ENCODE measurements around the gene THAP7.

- no peak for TF ChIP-seq CTCF (IDR thresholded peaks at IDR 0.05; ENCODE audit: low read depth, low read length)
- no peak for TF ChIP-seq EZH2phosphoT487 (IDR thresholded peaks at IDR 0.05; ENCODE audit: low read depth)
Observed at GRCh38 chr22:21047730-21048129, 45.8 kb upstream of the THAP7 start.
